NT2/D1 (cell line): ENCODE results near the gene MTNR1B.

Experiments
- SUZ12 ChIP-seq: IDR thresholded peaks from 2 replicates; pipeline ENCODE4 v1.6.1; 2011; ENCODE audit not compliant: insufficient read length, insufficient read depth; ENCODE audit errors: extremely low read depth
- ZNF274 ChIP-seq: IDR thresholded peaks from 2 replicates; pipeline ENCODE4 v1.6.1; 2011; ENCODE audit warnings: mild to moderate bottlenecking, low read depth, low read length

DNA sequence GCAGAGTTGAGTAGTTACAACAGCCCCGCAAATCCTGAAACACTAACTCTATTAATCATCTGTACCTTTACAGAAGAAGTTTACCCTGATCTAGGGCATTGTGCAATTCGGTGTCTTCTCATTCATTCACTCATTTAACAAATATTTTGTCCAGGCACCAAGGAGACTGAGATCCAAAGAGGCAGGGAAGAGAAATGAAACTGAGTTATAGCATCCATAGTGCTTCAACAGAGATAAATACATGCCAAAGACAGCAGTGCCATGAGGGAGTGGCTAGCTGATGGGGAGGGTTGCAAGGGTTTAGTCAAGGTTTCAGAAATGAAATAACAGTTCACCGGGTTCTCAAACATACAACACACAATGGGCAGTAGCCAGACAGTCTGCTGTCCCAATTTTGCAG lies 40.2 kb upstream of the MTNR1B start:
- TF ChIP-seq SUZ12: no peak
- no peak for TF ChIP-seq ZNF274
